ENCODE measurements around the gene TP53RK.

DNA sequence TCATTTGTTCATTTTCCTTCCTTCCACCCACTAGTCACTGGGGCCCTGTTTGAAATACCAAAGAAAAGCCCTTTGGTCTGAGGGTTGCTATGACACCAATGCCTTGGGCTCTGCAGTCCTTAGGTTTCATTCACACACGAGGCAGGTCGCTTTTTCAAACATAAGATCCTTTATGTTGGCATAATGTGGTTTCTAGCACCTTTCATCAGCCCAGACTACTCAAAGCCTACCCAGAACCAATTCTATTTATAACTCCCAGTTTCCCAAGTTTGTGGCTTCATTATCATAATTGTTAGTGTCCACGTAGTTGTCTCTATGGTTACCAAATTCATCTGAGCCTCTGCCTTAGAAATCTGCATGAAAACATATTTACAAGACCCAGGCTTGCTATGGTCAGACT is 6.6 kb upstream of the TP53RK start:
- TF ChIP-seq, protein P1, sequence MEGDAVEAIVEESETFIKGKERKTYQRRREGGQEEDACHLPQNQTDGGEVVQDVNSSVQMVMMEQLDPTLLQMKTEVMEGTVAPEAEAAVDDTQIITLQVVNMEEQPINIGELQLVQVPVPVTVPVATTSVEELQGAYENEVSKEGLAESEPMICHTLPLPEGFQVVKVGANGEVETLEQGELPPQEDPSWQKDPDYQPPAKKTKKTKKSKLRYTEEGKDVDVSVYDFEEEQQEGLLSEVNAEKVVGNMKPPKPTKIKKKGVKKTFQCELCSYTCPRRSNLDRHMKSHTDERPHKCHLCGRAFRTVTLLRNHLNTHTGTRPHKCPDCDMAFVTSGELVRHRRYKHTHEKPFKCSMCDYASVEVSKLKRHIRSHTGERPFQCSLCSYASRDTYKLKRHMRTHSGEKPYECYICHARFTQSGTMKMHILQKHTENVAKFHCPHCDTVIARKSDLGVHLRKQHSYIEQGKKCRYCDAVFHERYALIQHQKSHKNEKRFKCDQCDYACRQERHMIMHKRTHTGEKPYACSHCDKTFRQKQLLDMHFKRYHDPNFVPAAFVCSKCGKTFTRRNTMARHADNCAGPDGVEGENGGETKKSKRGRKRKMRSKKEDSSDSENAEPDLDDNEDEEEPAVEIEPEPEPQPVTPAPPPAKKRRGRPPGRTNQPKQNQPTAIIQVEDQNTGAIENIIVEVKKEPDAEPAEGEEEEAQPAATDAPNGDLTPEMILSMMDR (conservative IDR thresholded peaks at IDR 0.05): no peak
- TF ChIP-seq ZFX (IDR thresholded peaks at IDR 0.05): no peak
